MM.1S (cell line): ENCODE results near the gene CHORDC1.

ENCODE experiments used
- DNase-seq: peaks from one replicate; pipeline ENCODE4 v3.0.0-alpha.2; 2015
- H2AFZ ChIP-seq: fragments of 300-600 bp; sonication (generic); 2 replicates; pipeline ENCODE4 v1.6.0; 2016; ENCODE audit warnings: antibody characterized with exemption, low read length
- H3F3A ChIP-seq: fragments of 300-600 bp; sonication (generic); 2 replicates; pipeline ENCODE4 v1.6.1; 2016; ENCODE audit warnings: mild to moderate bottlenecking, antibody characterized with exemption, low read length, moderate library complexity, mixed read lengths; ENCODE audit not compliant: insufficient read depth
- H3K27ac ChIP-seq: fragments of 300-600 bp; sonication (generic); 2 replicates; pipeline ENCODE4 v1.5.1; 2016; ENCODE audit warnings: mild to moderate bottlenecking, low read length
- H3K27me3 ChIP-seq: fragments of 300-600 bp; sonication (generic); replicated peaks from 2 replicates; pipeline ENCODE4 v1.6.0; 2016; ENCODE audit warnings: low read length; ENCODE audit not compliant: insufficient read depth
- H3K36me3 ChIP-seq: fragments of 300-600 bp; sonication (generic); replicated peaks from 2 replicates; pipeline ENCODE4 v1.6.1; 2016; ENCODE audit warnings: mild to moderate bottlenecking, low read length, mixed read lengths; ENCODE audit not compliant: insufficient read depth
- H3K4me1 ChIP-seq: fragments of 300-600 bp; sonication (generic); 2 replicates; pipeline ENCODE4 v1.6.1; 2016; ENCODE audit warnings: low read length, mixed read lengths
- H3K4me2 ChIP-seq: fragments of 300-600 bp; sonication (generic); 2 replicates; pipeline ENCODE4 v1.6.0; 2016; ENCODE audit warnings: low read depth, low read length
- H3K4me3 ChIP-seq: fragments of 300-600 bp; sonication (generic); 2 replicates; pipeline ENCODE4 v1.5.1; 2016; ENCODE audit warnings: low read length, mixed read lengths
- H3K79me2 ChIP-seq: fragments of 300-600 bp; sonication (generic); 2 replicates; pipeline ENCODE4 v1.6.1; 2016; ENCODE audit warnings: mixed run types, low read length, mixed read lengths
- H3K9ac ChIP-seq: fragments of 300-600 bp; sonication (generic); 2 replicates; pipeline ENCODE4 v1.6.1; 2016; ENCODE audit warnings: low read length, mixed read lengths
- H3K9me2 ChIP-seq: fragments of 300-600 bp; sonication (generic); replicated peaks from 2 replicates; pipeline ENCODE4 v1.6.1; 2016; ENCODE audit warnings: mild to moderate bottlenecking, low read length, mixed read lengths; ENCODE audit not compliant: insufficient read depth
- H3K9me3 ChIP-seq: fragments of 300-600 bp; sonication (generic); replicated peaks from 2 replicates; pipeline ENCODE4 v1.6.1; 2016; ENCODE audit warnings: mild to moderate bottlenecking, low read length, mixed read lengths; ENCODE audit not compliant: insufficient read depth
- H4K20me1 ChIP-seq: fragments of 300-600 bp; sonication (generic); 2 replicates; pipeline ENCODE4 v1.6.1; 2016; ENCODE audit warnings: mild to moderate bottlenecking, low read length, moderate library complexity, mixed read lengths; ENCODE audit not compliant: insufficient read depth
- CTCF ChIP-seq: fragments of 300-600 bp; sonication (generic); IDR thresholded peaks from 2 replicates; pipeline ENCODE4 v1.5.1; 2016; ENCODE audit warnings: antibody characterized with exemption, low read length, mixed read lengths
- EZH2 ChIP-seq: fragments of 300-600 bp; sonication (generic); optimal IDR thresholded peaks from 2 replicates; pipeline ENCODE3; 2017; ENCODE audit warnings: low read depth, mild to moderate bottlenecking, antibody characterized with exemption, low read length, mixed read lengths
- EZH2phosphoT487 ChIP-seq: fragments of 300-600 bp; sonication (generic); IDR thresholded peaks from 2 replicates; pipeline ENCODE4 v1.6.1; 2018; ENCODE audit warnings: antibody characterized with exemption, low read length

The CHORDC1 gene

DNA sequence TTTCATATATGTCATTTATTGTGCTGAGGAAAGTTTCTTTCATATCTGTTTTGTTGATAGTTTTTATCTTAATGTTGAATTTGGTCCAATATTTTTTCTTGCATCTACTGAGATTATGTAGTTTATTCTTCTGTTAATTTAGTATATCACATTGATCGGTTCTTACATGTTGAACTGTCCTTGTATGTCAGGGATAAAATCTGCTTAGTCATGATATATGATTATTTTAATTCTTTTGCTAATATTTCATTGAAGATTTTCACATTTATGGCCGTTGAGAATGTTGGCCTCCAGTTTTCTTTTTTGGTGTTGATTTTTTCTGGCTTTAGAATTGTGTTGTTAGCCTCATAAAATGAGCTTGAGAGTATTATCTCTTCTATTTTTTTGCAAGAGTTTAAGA, 31.2 kb upstream of the CHORDC1 start:
- H3K9me3 ChIP-seq: no peaks in the 10 kb centered on the region
- H3F3A ChIP-seq: no peaks in the 10 kb centered on the region
- H3K79me2 ChIP-seq: no peaks in the 10 kb centered on the region
- TF ChIP-seq EZH2 (no peak), CTCF (no peak), EZH2phosphoT487 (no peak)
- H3K36me3 ChIP-seq: no peaks in the 10 kb centered on the region
- no peak overlapping the region for H2AFZ ChIP-seq
- no peak overlapping the region for H3K4me3 ChIP-seq
- H3K27me3 ChIP-seq: no peaks in the 10 kb centered on the region
- no peaks in the 10 kb centered on the region for H4K20me1 ChIP-seq
- no peak overlapping the region for H3K27ac ChIP-seq
- H3K9me2 ChIP-seq: no peaks in the 10 kb centered on the region
- H3K9ac ChIP-seq: no peak overlapping the region
- H3K4me1 ChIP-seq: no peaks in the 10 kb centered on the region
- no peak overlapping the region for H3K4me2 ChIP-seq
- DNase-seq: no peak

DNA sequence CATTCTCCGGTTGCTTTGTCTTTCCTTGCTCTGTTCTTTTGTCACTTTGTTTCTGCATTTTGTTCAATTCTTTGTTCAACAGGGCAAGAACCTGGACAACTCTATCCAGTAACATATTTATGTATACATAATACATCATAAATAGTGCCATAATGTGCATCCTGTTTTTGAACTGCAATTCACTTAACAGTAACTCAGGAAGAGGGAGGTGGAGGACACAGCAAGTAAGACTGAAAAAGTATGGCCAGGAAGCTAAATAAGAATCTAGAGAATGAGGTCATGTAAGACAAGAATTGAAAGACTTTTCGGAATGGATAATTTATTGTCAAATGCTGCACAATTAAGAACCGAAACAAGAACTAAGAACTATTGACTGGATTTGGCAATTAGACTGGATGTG, 29.2 kb upstream of the CHORDC1 start:
- no peak for TF ChIP-seq EZH2
- TF ChIP-seq CTCF: no peak
- no peak for TF ChIP-seq EZH2phosphoT487
- no peaks in the 10 kb centered on the region for H3K9me2 ChIP-seq
- no peaks in the 10 kb centered on the region for H3K79me2 ChIP-seq
- no peak overlapping the region for H2AFZ ChIP-seq
- H3K9ac ChIP-seq: no peak overlapping the region
- no peaks in the 10 kb centered on the region for H3K36me3 ChIP-seq
- no peaks in the 10 kb centered on the region for H3K4me1 ChIP-seq
- no peak overlapping the region for H3K4me2 ChIP-seq
- no peaks in the 10 kb centered on the region for H3F3A ChIP-seq
- no peak overlapping the region for H3K27ac ChIP-seq
- no peaks in the 10 kb centered on the region for H3K9me3 ChIP-seq
- H3K4me3 ChIP-seq: no peak overlapping the region
- H4K20me1 ChIP-seq: no peaks in the 10 kb centered on the region
- H3K27me3 ChIP-seq: no peaks in the 10 kb centered on the region
- no peak for DNase-seq

DNA sequence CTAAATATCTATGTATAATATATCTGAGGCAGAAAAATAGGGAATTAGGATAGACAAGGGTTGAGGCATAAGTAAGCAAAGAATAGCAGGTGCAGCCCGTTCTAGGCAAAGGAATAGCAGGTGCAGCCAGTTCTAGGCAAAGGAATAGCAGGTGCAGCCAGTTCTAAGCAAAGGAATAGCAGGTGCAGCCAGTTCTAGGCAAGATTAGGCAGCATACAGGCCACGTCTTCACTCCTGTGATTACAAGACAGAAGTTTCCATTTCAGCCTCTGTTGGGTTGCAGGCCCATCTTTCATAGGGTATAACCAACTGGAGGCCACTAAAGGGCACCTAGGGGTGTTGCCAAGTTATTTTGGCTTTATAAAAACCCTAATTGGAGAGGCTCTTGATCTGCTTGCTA, 28.8 kb upstream of the CHORDC1 start:
- Histone ChIP-seq H2AFZ (no peak overlapping the region), H3K9ac (no peak overlapping the region), H3K79me2 (no peaks in the 10 kb centered on the region), H3K27ac (no peak overlapping the region), H3K36me3 (no peaks in the 10 kb centered on the region), H3K4me1 (no peaks in the 10 kb centered on the region), H3K4me2 (no peak overlapping the region), H3K27me3 (no peaks in the 10 kb centered on the region), H3K9me3 (no peaks in the 10 kb centered on the region), H3K4me3 (no peak overlapping the region), H4K20me1 (no peaks in the 10 kb centered on the region), H3K9me2 (no peaks in the 10 kb centered on the region), H3F3A (no peaks in the 10 kb centered on the region)
- TF ChIP-seq CTCF: no peak
- TF ChIP-seq EZH2: no peak
- TF ChIP-seq EZH2phosphoT487: no peak
- DNase-seq: no peak
